GM12878 (cell line): ENCODE results near the gene CD200R1L. TPM values are rescaled to one million over a fixed set of nuclear protein-coding genes. Genes with fewer than 3 reads are reported as not detected.

Experiments
- ATAC-seq: fragments of 200-7000 bp; cut with Tn5 transposase; 3 replicates; pipeline ENCODE4 v1.9.1; 2020; ENCODE audit warnings: mild to moderate bottlenecking, moderate library complexity
- BruUV-seq: library from RNA; stranded (reverse); fragments of 400-500 nt; replicated peaks from 2 replicates; lab custom pipeline; 2021; lab: Mats Ljungman, UMichigan
- CTCF ChIA-PET: fragments of 300-600 bp; sonication (Branson Sonifier 250); formaldehyde crosslinking; extraction: SDS; loops from one replicate; lab custom pipeline; 2021; ENCODE audit warnings: inconsistent platforms; lab: Yijun Ruan, JAX
- POLR2A ChIA-PET: fragments of 350-600 bp; formaldehyde crosslinking; extraction: SDS; loops from one replicate; lab custom pipeline; 2021; ENCODE audit warnings: inconsistent platforms; lab: Charles Lee
- RAD21 ChIA-PET: fragments of 300-600 bp; sonication (Branson Sonifier 250); formaldehyde crosslinking; loops from one replicate; lab custom pipeline; 2023; ENCODE audit warnings: antibody characterized with exemption; ENCODE audit not compliant: unreplicated experiment; lab: Charles Lee
- SMC1A ChIA-PET: fragments of 300-600 bp; sonication (Branson Sonifier 250); formaldehyde crosslinking; loops from one replicate; lab custom pipeline; 2023; ENCODE audit not compliant: unreplicated experiment, uncharacterized antibody; lab: Charles Lee
- DNase-seq: peaks from one replicate; pipeline ENCODE4 v3.0.0-alpha.2; 2011; ENCODE audit warnings: low read depth, low spot score
- FAIRE-seq: peaks from 3 replicates; lab custom pipeline; 2011; peaks lifted over from hg19 to GRCh38; lab: Jason Lieb, UNC
- H2AFZ ChIP-seq: 2 replicates; pipeline ENCODE4 v1.6.0; 2011; ENCODE audit warnings: low read depth, low read length, control low read depth; ENCODE audit not compliant: control insufficient read depth
- H3K27ac ChIP-seq: 2 replicates; pipeline ENCODE4 v1.5.1; 2011; ENCODE audit warnings: control low read depth; ENCODE audit not compliant: control insufficient read depth, insufficient read depth
- H3K27me3 ChIP-seq, 2 experiments: replicated peaks in 1 of 2; 2 replicates each; pipeline versions ENCODE4 v1.6.0 to v1.6.1; 2011; ENCODE audit warnings: low read length in 1 of 2; ENCODE audit not compliant: control insufficient read depth in 2 of 2, insufficient read depth in 2 of 2
- H3K36me3 ChIP-seq, 2 experiments: 2 replicates each; pipeline ENCODE4 v1.5.1; 2011; ENCODE audit warnings: low read length in 1 of 2; ENCODE audit not compliant: control insufficient read depth in 2 of 2, insufficient read depth in 2 of 2
- H3K4me1 ChIP-seq: 2 replicates; pipeline ENCODE4 v1.6.1; 2011; ENCODE audit warnings: mild to moderate bottlenecking, low read length, moderate library complexity, mixed read lengths; ENCODE audit not compliant: control insufficient read depth, insufficient read depth
- H3K4me2 ChIP-seq: 2 replicates; pipeline ENCODE4 v1.6.0; 2011; ENCODE audit warnings: control low read depth; ENCODE audit not compliant: control insufficient read depth, insufficient read depth
- H3K4me3 ChIP-seq: fragments of 200-600 bp; sonication (generic); 2 replicates; pipeline ENCODE4 v1.5.1; 2016
- H3K79me2 ChIP-seq: 2 replicates; pipeline ENCODE4 v1.6.0; 2011; ENCODE audit warnings: low read length; ENCODE audit not compliant: control insufficient read depth, insufficient read depth
- H3K9ac ChIP-seq: 2 replicates; pipeline ENCODE4 v1.8.0; 2011; ENCODE audit warnings: low read length, control low read depth, mixed read lengths; ENCODE audit not compliant: control insufficient read depth, insufficient read depth
- H3K9me3 ChIP-seq: replicated peaks from 3 replicates; pipeline ENCODE4 v1.5.1; 2011; ENCODE audit warnings: mild to moderate bottlenecking, low read length; ENCODE audit not compliant: control insufficient read depth, insufficient read depth
- H4K20me1 ChIP-seq: 2 replicates; pipeline ENCODE4 v1.6.0; 2011; ENCODE audit not compliant: control insufficient read depth, insufficient read depth
- ATF7 ChIP-seq: fragments of 450-650 bp; IDR thresholded peaks from 2 replicates; pipeline ENCODE4 v1.6.1; 2016; ENCODE audit warnings: low read depth, mild to moderate bottlenecking
- BRCA1 ChIP-seq: IDR thresholded peaks from 2 replicates; pipeline ENCODE4 v1.6.1; 2011; ENCODE audit warnings: low read depth, low read length, improper control_type of control experiment
- CREM ChIP-seq: IDR thresholded peaks from 2 replicates; pipeline ENCODE4 v1.6.1; 2014; ENCODE audit warnings: antibody characterized with exemption, low read depth
- EED ChIP-seq: sonication (generic); IDR thresholded peaks from 2 replicates; pipeline ENCODE4 v1.6.1; 2016; ENCODE audit warnings: antibody characterized with exemption, low read depth
- KDM1A ChIP-seq: fragments of 200-600 bp; sonication (generic); IDR thresholded peaks from 2 replicates; pipeline ENCODE4 v1.6.1; 2016; ENCODE audit warnings: borderline replicate concordance
- KLF5 ChIP-seq: fragments of 450-650 bp; IDR thresholded peaks from 2 replicates; pipeline ENCODE4 v1.6.1; 2014; ENCODE audit warnings: mild to moderate bottlenecking; ENCODE audit not compliant: partially characterized antibody
- NBN ChIP-seq: fragments of 450-650 bp; IDR thresholded peaks from 2 replicates; pipeline ENCODE4 v1.6.1; 2016
- NFIC ChIP-seq: IDR thresholded peaks from 2 replicates; pipeline ENCODE4 v1.6.1; 2012; ENCODE audit warnings: low read depth, mild to moderate bottlenecking, inconsistent platforms, low read length, moderate library complexity
- POU2F2 ChIP-seq: IDR thresholded peaks from 3 replicates; pipeline ENCODE4 v1.6.1; 2011; ENCODE audit warnings: low read depth, mild to moderate bottlenecking, low read length, borderline replicate concordance
- RBBP5 ChIP-seq: fragments of 200-600 bp; sonication (generic); conservative IDR thresholded peaks from 2 replicates; pipeline ENCODE4 v1.6.1; 2016
- in situ Hi-C: fragments of 300-500 bp; cut with MboI; formaldehyde crosslinking; loops from 9 replicates; pipeline ENCODE4 v1.14.3; 2018; ENCODE audit warnings: mixed read lengths
- intact Hi-C: fragments of 100-400 bp; cut with micrococcal nuclease; formaldehyde crosslinking; loops from one replicate; pipeline ENCODE4 v1.14.2; 2022; ENCODE audit not compliant: unreplicated experiment
- polyA plus RNA-seq, 11 experiments: library from polyadenylated mRNA; depleted of rRNA in 4 of 11; unstranded in 6 of 11; stranded (reverse) in 5 of 11; fragments of >200 nt; fragmentation: Nextera tagmentation in 4 of 11; fragmentation: Illumina TruSeq in 1 of 11; extraction: Ambion mirVana in 4 of 11; extraction: Trizol in 1 of 11; gene quantifications; 1 replicate in 1 of 11; 2 replicates in 10 of 11; pipeline versions ENCODE4 v1.2.1 to v1.2.3, GENCODE V29; 2011 to 2016; ENCODE audit warnings: inconsistent platforms in 2 of 11, missing spikeins in 2 of 11, low read depth in 1 of 11
- total RNA-seq, 4 experiments: library from RNA; depleted of rRNA in 3 of 4; stranded (reverse); fragments of >200 nt in 3 of 4; fragmentation: Illumina TruSeq in 1 of 4; extraction: Trizol in 1 of 4; gene quantifications; 2 replicates each; pipeline versions ENCODE4 v1.2.1 to v1.2.3, GENCODE V29; 2013 to 2021
- TF ChIP-seq, protein P1 (sequence below): fragments of 450-650 bp; IDR thresholded peaks from 2 replicates; pipeline ENCODE4 v1.6.1; 2017; ENCODE audit warnings: mild to moderate bottlenecking, moderate library complexity
- TF ChIP-seq, protein P2 (sequence below): IDR thresholded peaks from 2 replicates; pipeline ENCODE4 v1.6.1; 2011; ENCODE audit warnings: borderline replicate concordance, low read depth, mild to moderate bottlenecking, moderate library complexity, low read length; ENCODE audit not compliant: insufficient read depth, poor library complexity, severe bottlenecking
- TF ChIP-seq, protein P3 (sequence below): IDR thresholded peaks from 2 replicates; pipeline ENCODE4 v1.6.1; 2012; ENCODE audit warnings: low read length, inconsistent platforms

Gene CD200R1L
- total and polyA plus RNA-seq, 10 of the 15 experiments (the other 5 are each of a cell fraction or from before 2014, with no cell fraction given): 0.41 TPM; not detected in 9

DNA sequence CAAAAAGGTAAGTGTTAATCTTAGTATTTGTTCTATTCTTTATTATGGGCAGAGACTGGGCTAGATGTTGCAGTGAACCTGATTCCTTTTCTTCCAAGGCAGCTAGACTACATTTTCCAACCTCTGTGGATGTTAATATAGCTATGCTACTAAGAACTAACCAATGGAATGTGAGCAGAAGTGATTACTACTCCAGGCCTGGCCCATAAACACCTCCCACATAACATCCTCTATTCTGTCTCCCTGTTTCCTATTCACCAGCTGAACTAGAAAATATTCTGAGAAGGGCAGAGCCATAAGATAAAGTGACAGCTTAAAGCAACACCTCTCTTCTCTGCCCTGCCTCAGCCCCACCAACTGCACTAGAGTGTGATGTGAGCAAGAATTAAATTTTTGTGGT is 29.4 kb downstream of the CD200R1L start:
- intact Hi-C loops (no loop called here), in situ Hi-C loops (no loop called here)
- ChIA-PET RAD21 (no interaction called here), CTCF (interaction anchor here (1.6 kb wide), 1 partner anchor 163 kb away, joined by 3 read pairs; no protein-coding TSS in a partner anchor), POLR2A (no interaction called here), SMC1A (interaction anchor here (1.0 to 2.1 kb wide), 5 partner anchors 9 to 163 kb away, joined by 3 to 5 read pairs (median 3); no protein-coding TSS in a partner anchor)
- TF ChIP-seq, protein P1, sequence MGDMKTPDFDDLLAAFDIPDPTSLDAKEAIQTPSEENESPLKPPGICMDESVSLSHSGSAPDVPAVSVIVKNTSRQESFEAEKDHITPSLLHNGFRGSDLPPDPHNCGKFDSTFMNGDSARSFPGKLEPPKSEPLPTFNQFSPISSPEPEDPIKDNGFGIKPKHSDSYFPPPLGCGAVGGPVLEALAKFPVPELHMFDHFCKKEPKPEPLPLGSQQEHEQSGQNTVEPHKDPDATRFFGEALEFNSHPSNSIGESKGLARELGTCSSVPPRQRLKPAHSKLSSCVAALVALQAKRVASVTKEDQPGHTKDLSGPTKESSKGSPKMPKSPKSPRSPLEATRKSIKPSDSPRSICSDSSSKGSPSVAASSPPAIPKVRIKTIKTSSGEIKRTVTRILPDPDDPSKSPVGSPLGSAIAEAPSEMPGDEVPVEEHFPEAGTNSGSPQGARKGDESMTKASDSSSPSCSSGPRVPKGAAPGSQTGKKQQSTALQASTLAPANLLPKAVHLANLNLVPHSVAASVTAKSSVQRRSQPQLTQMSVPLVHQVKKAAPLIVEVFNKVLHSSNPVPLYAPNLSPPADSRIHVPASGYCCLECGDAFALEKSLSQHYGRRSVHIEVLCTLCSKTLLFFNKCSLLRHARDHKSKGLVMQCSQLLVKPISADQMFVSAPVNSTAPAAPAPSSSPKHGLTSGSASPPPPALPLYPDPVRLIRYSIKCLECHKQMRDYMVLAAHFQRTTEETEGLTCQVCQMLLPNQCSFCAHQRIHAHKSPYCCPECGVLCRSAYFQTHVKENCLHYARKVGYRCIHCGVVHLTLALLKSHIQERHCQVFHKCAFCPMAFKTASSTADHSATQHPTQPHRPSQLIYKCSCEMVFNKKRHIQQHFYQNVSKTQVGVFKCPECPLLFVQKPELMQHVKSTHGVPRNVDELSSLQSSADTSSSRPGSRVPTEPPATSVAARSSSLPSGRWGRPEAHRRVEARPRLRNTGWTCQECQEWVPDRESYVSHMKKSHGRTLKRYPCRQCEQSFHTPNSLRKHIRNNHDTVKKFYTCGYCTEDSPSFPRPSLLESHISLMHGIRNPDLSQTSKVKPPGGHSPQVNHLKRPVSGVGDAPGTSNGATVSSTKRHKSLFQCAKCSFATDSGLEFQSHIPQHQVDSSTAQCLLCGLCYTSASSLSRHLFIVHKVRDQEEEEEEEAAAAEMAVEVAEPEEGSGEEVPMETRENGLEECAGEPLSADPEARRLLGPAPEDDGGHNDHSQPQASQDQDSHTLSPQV: no peak
- no peak for TF ChIP-seq EED
- no peak for TF ChIP-seq RBBP5
- TF ChIP-seq, protein P2, sequence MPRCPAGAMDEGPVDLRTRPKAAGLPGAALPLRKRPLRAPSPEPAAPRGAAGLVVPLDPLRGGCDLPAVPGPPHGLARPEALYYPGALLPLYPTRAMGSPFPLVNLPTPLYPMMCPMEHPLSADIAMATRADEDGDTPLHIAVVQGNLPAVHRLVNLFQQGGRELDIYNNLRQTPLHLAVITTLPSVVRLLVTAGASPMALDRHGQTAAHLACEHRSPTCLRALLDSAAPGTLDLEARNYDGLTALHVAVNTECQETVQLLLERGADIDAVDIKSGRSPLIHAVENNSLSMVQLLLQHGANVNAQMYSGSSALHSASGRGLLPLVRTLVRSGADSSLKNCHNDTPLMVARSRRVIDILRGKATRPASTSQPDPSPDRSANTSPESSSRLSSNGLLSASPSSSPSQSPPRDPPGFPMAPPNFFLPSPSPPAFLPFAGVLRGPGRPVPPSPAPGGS: no peak
- TF ChIP-seq BRCA1: no peak
- TF ChIP-seq ATF7: no peak
- TF ChIP-seq CREM: no peak
- no peak for TF ChIP-seq NFIC
- TF ChIP-seq NBN: no peak
- TF ChIP-seq KDM1A: no peak
- TF ChIP-seq POU2F2: no peak
- TF ChIP-seq KLF5: no peak
- TF ChIP-seq, protein P3, sequence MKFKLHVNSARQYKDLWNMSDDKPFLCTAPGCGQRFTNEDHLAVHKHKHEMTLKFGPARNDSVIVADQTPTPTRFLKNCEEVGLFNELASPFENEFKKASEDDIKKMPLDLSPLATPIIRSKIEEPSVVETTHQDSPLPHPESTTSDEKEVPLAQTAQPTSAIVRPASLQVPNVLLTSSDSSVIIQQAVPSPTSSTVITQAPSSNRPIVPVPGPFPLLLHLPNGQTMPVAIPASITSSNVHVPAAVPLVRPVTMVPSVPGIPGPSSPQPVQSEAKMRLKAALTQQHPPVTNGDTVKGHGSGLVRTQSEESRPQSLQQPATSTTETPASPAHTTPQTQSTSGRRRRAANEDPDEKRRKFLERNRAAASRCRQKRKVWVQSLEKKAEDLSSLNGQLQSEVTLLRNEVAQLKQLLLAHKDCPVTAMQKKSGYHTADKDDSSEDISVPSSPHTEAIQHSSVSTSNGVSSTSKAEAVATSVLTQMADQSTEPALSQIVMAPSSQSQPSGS: no peak
- no peak overlapping the region for H3K4me3 ChIP-seq
- no peak overlapping the region for H2AFZ ChIP-seq
- no peak overlapping the region for H3K9ac ChIP-seq
- BruUV-seq: no TSS peak
- no peak overlapping the region for H3K4me2 ChIP-seq
- no peak overlapping the region for H3K27ac ChIP-seq
- ATAC-seq: no peak
- no peaks in the 10 kb centered on the region for H3K36me3 ChIP-seq
- no peaks in the 10 kb centered on the region for H3K79me2 ChIP-seq
- no peaks in the 10 kb centered on the region for H4K20me1 ChIP-seq
- H3K9me3 ChIP-seq: peaks cover 2% of the 10 kb centered on the region
- no peaks in the 10 kb centered on the region for H3K27me3 ChIP-seq
- DNase-seq: no peak
- FAIRE-seq: no peak
- H3K4me1 ChIP-seq: peaks cover 19% of the 10 kb centered on the region
